Measurements from ENCODE around the gene CDK17. TPM values are rescaled to one million over a fixed set of nuclear protein-coding genes. Genes with fewer than 3 reads are reported as not detected.
"Not testable (repeated sequence)": the region's sequence is repeated elsewhere in the genome, so short reads cannot be mapped to it uniquely, and the experiment has no call there.

CDK17 gene
- total RNA-seq, 1 donor from 2014 or later: 34.7 TPM

GRCh38 chr12:96414637-96415036 is 14.4 kb upstream of the CDK17 start:
- peaks cover 29% of the 10 kb centered on the region for H3K4me1 Mint-ChIP-seq (ENCODE audit: low read depth)
- H3K27ac Mint-ChIP-seq: no peak overlapping the region
- no peaks in the 10 kb centered on the region for H3K27me3 Mint-ChIP-seq (ENCODE audit: low read depth)
- intact Hi-C loops (cut with micrococcal nuclease): no loop called here
- no peak overlapping the region for H3K4me3 Mint-ChIP-seq (ENCODE audit: low read depth)
- no peaks in the 10 kb centered on the region for H3K36me3 Mint-ChIP-seq (ENCODE audit: low read depth)
- no peaks in the 10 kb centered on the region for H3K9me3 Mint-ChIP-seq
- no peak for DNase-seq (ENCODE audit: low spot score)

GRCh38 chr12:96412431-96412830 is 12.2 kb upstream of the CDK17 start:
- Mint-ChIP-seq H3K27ac (no peak overlapping the region), H3K4me3 (ENCODE audit: low read depth) (no peak overlapping the region), H3K27me3 (ENCODE audit: low read depth) (no peaks in the 10 kb centered on the region), H3K9me3 (no peaks in the 10 kb centered on the region), H3K4me1 (ENCODE audit: low read depth) (peaks cover 17% of the 10 kb centered on the region), H3K36me3 (ENCODE audit: low read depth) (no peaks in the 10 kb centered on the region)
- intact Hi-C loops (cut with micrococcal nuclease): no loop called here
- no peak for DNase-seq (ENCODE audit: low spot score)

DNA sequence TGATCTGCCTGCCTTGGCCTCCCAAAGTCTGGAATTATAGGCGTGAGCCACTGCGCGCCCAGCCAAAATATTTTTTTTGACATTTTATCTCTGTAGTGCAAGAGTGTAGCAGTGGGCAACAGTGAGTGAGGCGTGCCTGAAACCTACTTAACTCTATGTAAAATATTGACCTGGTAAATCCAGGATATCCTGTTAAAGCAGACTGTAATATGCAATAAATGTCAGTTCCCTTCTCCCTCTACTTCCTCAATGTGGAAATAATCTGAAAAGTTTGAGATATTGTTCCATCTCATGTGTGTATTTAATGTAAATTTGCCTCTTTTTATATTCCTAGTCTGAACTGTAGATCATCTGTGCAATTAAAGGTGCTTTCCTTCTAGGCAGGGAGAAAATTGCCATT is 9.5 kb upstream of the CDK17 start:
- Mint-ChIP-seq H3K36me3 (ENCODE audit: low read depth) (no peaks in the 10 kb centered on the region), H3K4me1 (ENCODE audit: low read depth) (peaks cover 10% of the 10 kb centered on the region), H3K27ac (no peak overlapping the region)

GRCh38 chr12:96408993-96409392 is 8.8 kb upstream of the CDK17 start:
- Mint-ChIP-seq H3K4me1 (ENCODE audit: low read depth) (peaks cover 14% of the 10 kb centered on the region), H3K27me3 (ENCODE audit: low read depth) (no peaks in the 10 kb centered on the region), H3K4me3 (ENCODE audit: low read depth) (no peak overlapping the region), H3K36me3 (ENCODE audit: low read depth) (no peaks in the 10 kb centered on the region), H3K27ac (no peak overlapping the region), H3K9me3 (no peaks in the 10 kb centered on the region)
- no peak for DNase-seq (ENCODE audit: low spot score)
- intact Hi-C loops (cut with micrococcal nuclease): no loop called here

More for the DNA sequence above, 9.5 kb upstream of the CDK17 start:
- no peaks in the 10 kb centered on the region for H3K27me3 Mint-ChIP-seq (ENCODE audit: low read depth)
- intact Hi-C loops (cut with micrococcal nuclease): no loop called here
- no peak overlapping the region for H3K4me3 Mint-ChIP-seq (ENCODE audit: low read depth)
- no peaks in the 10 kb centered on the region for H3K9me3 Mint-ChIP-seq
- DNase-seq (ENCODE audit: low spot score): no peak

- H3K4me1 Mint-ChIP-seq (ENCODE audit: low read depth): peaks cover 17% of the 10 kb centered on the region
- H3K9me3 Mint-ChIP-seq: not testable (repeated sequence)
Measured at GRCh38 chr12:96407429-96408097, 7.3 kb upstream of the CDK17 start.

DNA sequence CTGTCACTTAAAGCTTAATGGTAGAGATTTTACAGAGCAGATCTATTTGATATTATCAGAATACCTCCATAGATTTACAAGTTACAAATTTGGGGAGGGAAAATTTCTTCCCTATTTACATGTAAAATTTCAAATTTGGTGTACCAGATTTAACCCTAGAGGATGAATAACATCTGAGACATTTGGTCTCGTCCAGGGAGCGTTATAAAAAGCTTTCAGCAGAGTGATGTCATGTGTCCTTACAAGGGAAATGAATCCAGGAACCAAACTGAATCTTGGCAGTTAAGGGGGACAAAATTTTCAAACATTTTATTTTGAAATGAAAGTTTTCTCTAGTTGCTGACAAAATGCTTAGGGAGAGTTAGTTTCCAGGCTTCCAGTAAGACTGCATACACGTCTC is 4.5 kb upstream of the CDK17 start:
- Mint-ChIP-seq H3K36me3 (ENCODE audit: low read depth) (no peaks in the 10 kb centered on the region), H3K4me3 (ENCODE audit: low read depth) (no peak overlapping the region), H3K27me3 (ENCODE audit: low read depth) (no peaks in the 10 kb centered on the region), H3K27ac (no peak overlapping the region), H3K4me1 (ENCODE audit: low read depth) (peaks cover 23% of the 10 kb centered on the region), H3K9me3 (no peaks in the 10 kb centered on the region)
- no peak for DNase-seq (ENCODE audit: low spot score)
- intact Hi-C loops (cut with micrococcal nuclease): loop anchor here (5.0 kb wide), 2 partner anchors 98 to 367 kb away; partner anchors contain the start of gene LTA4H

More at GRCh38 chr12:96407429-96408097, 7.3 kb upstream of the CDK17 start:
- intact Hi-C loops (cut with micrococcal nuclease); H3K36me3 Mint-ChIP-seq (ENCODE audit: low read depth); H3K4me3 Mint-ChIP-seq (ENCODE audit: low read depth); H3K27ac Mint-ChIP-seq; H3K27me3 Mint-ChIP-seq (ENCODE audit: low read depth); DNase-seq (ENCODE audit: low spot score): not testable (repeated sequence)

DNA sequence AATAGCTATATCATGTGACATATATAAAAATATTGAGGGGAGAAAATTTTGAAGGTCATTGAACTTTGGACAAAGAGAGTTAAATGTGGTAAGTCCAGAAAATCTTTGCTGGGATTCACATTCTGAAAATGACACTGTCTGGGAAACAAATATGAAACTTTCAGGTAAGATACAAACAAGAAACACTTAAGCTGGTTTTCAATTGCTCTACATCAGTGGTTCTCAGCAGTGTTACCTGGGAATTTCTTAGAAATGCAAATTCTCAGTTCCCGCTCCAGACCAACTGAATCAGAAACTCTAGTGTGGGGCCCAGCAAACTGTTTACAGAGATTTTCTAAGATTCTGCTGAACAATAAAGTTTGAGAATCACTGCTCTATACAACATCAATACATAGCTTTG is 3.6 kb upstream of the CDK17 start:
- DNase-seq (ENCODE audit: low spot score): no peak
- intact Hi-C loops (cut with micrococcal nuclease): loop anchor here (5.0 kb wide), 2 partner anchors 98 to 367 kb away; partner anchors contain the start of gene LTA4H
- no peak overlapping the region for H3K4me3 Mint-ChIP-seq (ENCODE audit: low read depth)
- H3K4me1 Mint-ChIP-seq (ENCODE audit: low read depth): peaks cover 22% of the 10 kb centered on the region
- H3K9me3 Mint-ChIP-seq: no peaks in the 10 kb centered on the region
- H3K27me3 Mint-ChIP-seq (ENCODE audit: low read depth): no peaks in the 10 kb centered on the region
- no peaks in the 10 kb centered on the region for H3K36me3 Mint-ChIP-seq (ENCODE audit: low read depth)
- no peak overlapping the region for H3K27ac Mint-ChIP-seq

DNA sequence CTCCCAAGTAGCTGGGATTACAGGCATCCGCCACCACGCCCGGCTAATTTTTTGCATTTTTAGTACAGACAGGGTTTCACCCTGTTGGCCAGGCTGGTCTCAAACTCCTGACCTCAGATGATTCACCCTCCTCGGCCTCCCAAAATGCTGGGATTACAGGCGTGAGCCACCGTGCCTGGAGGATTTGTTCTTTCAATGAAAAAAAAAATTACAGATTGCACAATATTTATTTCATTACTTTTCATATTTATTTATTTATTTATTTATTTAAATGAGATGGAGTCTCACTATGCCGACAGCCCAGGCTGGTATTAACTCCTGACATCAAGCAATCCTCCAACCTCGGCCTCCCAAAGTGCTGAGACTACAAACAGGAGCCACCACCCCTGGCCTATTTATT is 2.3 kb upstream of the CDK17 start:
- not testable (repeated sequence) for H3K27ac Mint-ChIP-seq; H3K9me3 Mint-ChIP-seq; H3K36me3 Mint-ChIP-seq (ENCODE audit: low read depth); H3K27me3 Mint-ChIP-seq (ENCODE audit: low read depth); DNase-seq (ENCODE audit: low spot score); H3K4me3 Mint-ChIP-seq (ENCODE audit: low read depth)
- intact Hi-C loops (cut with micrococcal nuclease): loop anchor here (5.0 kb wide), 2 partner anchors 100 to 365 kb away; partner anchors contain the start of gene LTA4H
- H3K4me1 Mint-ChIP-seq (ENCODE audit: low read depth): peaks cover 29% of the 10 kb centered on the region

- Mint-ChIP-seq H3K36me3 (ENCODE audit: low read depth) (no peaks in the 10 kb centered on the region), H3K4me3 (ENCODE audit: low read depth) (peak overlapping the region; percentile 90), H3K4me1 (ENCODE audit: low read depth) (peaks cover 32% of the 10 kb centered on the region), H3K9me3 (no peaks in the 10 kb centered on the region), H3K27me3 (ENCODE audit: low read depth) (no peaks in the 10 kb centered on the region), H3K27ac (no peak overlapping the region)
- intact Hi-C loops (cut with micrococcal nuclease): loop anchor here (5.0 kb wide), 2 partner anchors 100 to 365 kb away; partner anchors contain the start of gene LTA4H
- no peak for DNase-seq (ENCODE audit: low spot score)
Measured at GRCh38 chr12:96402061-96402460, 1.8 kb upstream of the CDK17 start.

GRCh38 chr12:96401076-96401871 is 1.0 kb upstream of the CDK17 start:
- intact Hi-C loops (cut with micrococcal nuclease): loop anchor here (1.0 to 5.0 kb wide), 10 partner anchors 18 to 364 kb away; partner anchors contain the start of gene LTA4H
- H3K4me1 Mint-ChIP-seq (ENCODE audit: low read depth): peaks cover 37% of the 10 kb centered on the region
- peak; percentile 31 for DNase-seq (ENCODE audit: low spot score)
- H3K36me3 Mint-ChIP-seq (ENCODE audit: low read depth): no peaks in the 10 kb centered on the region
- no peaks in the 10 kb centered on the region for H3K9me3 Mint-ChIP-seq
- H3K27ac Mint-ChIP-seq: peak overlapping the region; percentile 96
- no peaks in the 10 kb centered on the region for H3K27me3 Mint-ChIP-seq (ENCODE audit: low read depth)
- H3K4me3 Mint-ChIP-seq (ENCODE audit: low read depth): peak overlapping the region; percentile 90

DNA sequence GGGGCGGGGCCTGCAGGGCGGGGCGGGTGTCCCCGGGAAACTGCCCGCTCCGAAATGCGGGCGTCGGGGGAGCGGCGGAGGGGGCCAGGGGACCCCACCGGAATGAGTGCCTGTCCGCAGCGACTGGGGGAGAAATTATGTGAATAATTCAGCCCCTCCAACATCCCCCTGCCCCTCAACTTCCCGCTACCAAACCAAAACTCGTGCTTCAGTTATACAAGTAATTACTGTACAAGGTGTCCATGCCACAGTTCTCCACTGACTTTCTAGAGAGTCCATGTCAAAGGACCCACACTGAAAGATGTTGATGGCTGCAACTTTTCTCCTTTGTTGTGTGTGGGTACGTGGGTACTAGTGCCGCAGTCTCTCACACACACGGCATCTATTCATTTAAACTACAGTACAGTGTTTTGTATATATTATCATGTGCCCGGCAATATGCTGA is 414 bp upstream of the CDK17 start:
- Mint-ChIP-seq H3K27ac (peak overlapping the region; percentile 96), H3K9me3 (no peaks in the 10 kb centered on the region), H3K4me1 (ENCODE audit: low read depth) (peaks cover 43% of the 10 kb centered on the region), H3K36me3 (ENCODE audit: low read depth) (peaks cover 2% of the 10 kb centered on the region), H3K27me3 (ENCODE audit: low read depth) (no peaks in the 10 kb centered on the region), H3K4me3 (ENCODE audit: low read depth) (peak overlapping the region; percentile 90)
- intact Hi-C loops (cut with micrococcal nuclease): loop anchor here (1.0 to 5.0 kb wide), 10 partner anchors 19 to 363 kb away; partner anchors contain the start of gene LTA4H
- no peak for DNase-seq (ENCODE audit: low spot score)

GRCh38 chr12:96399120-96399918 is 920 bp downstream of the CDK17 start:
- Mint-ChIP-seq H3K4me3 (ENCODE audit: low read depth) (peak overlapping the region; percentile 98), H3K27me3 (ENCODE audit: low read depth) (no peaks in the 10 kb centered on the region), H3K9me3 (no peaks in the 10 kb centered on the region), H3K27ac (peak overlapping the region; percentile 95), H3K36me3 (ENCODE audit: low read depth) (peaks cover 3% of the 10 kb centered on the region), H3K4me1 (ENCODE audit: low read depth) (peaks cover 46% of the 10 kb centered on the region)
- peak; percentile 60 for DNase-seq (ENCODE audit: low spot score)
- intact Hi-C loops (cut with micrococcal nuclease): loop anchor here (2.0 kb wide), 1 partner anchor 201 kb away; no protein-coding TSS in a partner anchor
